HL-60 (cell line): ENCODE measurements around the gene GRAMD4.

ENCODE experiments used
- POLR2AphosphoS5 ChIP-seq: IDR thresholded peaks from 2 replicates; pipeline ENCODE4 v1.6.1; 2012; ENCODE audit warnings: low read depth
- TF ChIP-seq, protein P1 (sequence below): IDR thresholded peaks from one replicate; pipeline ENCODE4 v1.5.1; 2011; ENCODE audit warnings: low read length, control low read depth, inconsistent platforms; ENCODE audit not compliant: insufficient read depth

DNA sequence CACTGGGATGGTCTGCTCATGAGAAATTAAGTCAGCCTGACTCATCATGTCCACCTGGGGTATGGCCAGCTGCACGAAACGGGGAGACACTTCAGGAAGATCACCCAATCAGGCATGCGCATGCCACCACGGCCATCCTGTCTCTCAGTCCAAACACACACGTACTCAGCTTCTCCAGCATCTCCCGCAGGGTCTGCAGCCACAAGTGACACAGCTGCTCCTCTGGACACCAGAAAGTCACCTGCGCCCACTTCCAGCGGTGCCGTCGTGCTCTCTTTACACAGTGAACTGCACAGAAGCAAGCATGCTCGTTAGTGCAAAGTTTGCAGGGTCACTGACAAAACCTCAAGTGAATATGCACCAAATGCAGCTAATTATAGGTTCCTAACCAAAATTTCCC lies 99.7 kb downstream of the GRAMD4 start:
- TF ChIP-seq, protein P1, sequence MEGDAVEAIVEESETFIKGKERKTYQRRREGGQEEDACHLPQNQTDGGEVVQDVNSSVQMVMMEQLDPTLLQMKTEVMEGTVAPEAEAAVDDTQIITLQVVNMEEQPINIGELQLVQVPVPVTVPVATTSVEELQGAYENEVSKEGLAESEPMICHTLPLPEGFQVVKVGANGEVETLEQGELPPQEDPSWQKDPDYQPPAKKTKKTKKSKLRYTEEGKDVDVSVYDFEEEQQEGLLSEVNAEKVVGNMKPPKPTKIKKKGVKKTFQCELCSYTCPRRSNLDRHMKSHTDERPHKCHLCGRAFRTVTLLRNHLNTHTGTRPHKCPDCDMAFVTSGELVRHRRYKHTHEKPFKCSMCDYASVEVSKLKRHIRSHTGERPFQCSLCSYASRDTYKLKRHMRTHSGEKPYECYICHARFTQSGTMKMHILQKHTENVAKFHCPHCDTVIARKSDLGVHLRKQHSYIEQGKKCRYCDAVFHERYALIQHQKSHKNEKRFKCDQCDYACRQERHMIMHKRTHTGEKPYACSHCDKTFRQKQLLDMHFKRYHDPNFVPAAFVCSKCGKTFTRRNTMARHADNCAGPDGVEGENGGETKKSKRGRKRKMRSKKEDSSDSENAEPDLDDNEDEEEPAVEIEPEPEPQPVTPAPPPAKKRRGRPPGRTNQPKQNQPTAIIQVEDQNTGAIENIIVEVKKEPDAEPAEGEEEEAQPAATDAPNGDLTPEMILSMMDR, result no peak
- TF ChIP-seq POLR2AphosphoS5, result no peak
